OCI-LY7 (cell line): Measurements from ENCODE around the gene ZCCHC14. TPM values are rescaled to one million over a fixed set of nuclear protein-coding genes. Genes with fewer than 3 reads are reported as not detected.

Source experiments
- BruUV-seq: library from RNA; stranded (reverse); fragments of 400-500 nt; replicated peaks from 2 replicates; lab custom pipeline; 2021; lab: Mats Ljungman, UMichigan
- CTCF ChIA-PET: fragments of 300-600 bp; sonication (Branson Sonifier 250); formaldehyde crosslinking; loops from one replicate; lab custom pipeline; 2022; ENCODE audit warnings: antibody characterized with exemption; ENCODE audit not compliant: unreplicated experiment; lab: Charles Lee
- POLR2A ChIA-PET: fragments of 300-600 bp; sonication (Branson Sonifier 250); formaldehyde crosslinking; loops from one replicate; lab custom pipeline; 2022; ENCODE audit warnings: antibody characterized with exemption; lab: Charles Lee
- DNase-seq: peaks from one replicate; pipeline ENCODE4 v3.0.0-alpha.2; 2015; ENCODE audit warnings: low spot score
- H2AFZ ChIP-seq: fragments of 200-600 bp; sonication (generic), shearing (Covaris generic); 2 replicates; pipeline ENCODE4 v1.6.1; 2014; ENCODE audit warnings: mild to moderate bottlenecking, antibody characterized with exemption, low read length, moderate library complexity
- H3K27ac ChIP-seq: fragments of 200-600 bp; sonication (generic); 2 replicates; pipeline ENCODE4 v1.5.1; 2014; ENCODE audit warnings: mixed run types, low read depth, mild to moderate bottlenecking, moderate library complexity, low read length, inconsistent platforms; ENCODE audit not compliant: poor library complexity, severe bottlenecking
- H3K36me3 ChIP-seq: fragments of 200-600 bp; sonication (generic); 2 replicates; pipeline ENCODE4 v1.6.1; 2014; ENCODE audit warnings: mild to moderate bottlenecking, antibody characterized with exemption, low read length, moderate library complexity, mixed read lengths; ENCODE audit not compliant: insufficient read depth
- H3K4me1 ChIP-seq: fragments of 200-600 bp; sonication (generic); 2 replicates; pipeline ENCODE4 v1.5.1; 2014; ENCODE audit warnings: mild to moderate bottlenecking, low read length; ENCODE audit not compliant: insufficient read depth, poor library complexity, severe bottlenecking
- H3K4me2 ChIP-seq: fragments of 200-600 bp; sonication (generic); 2 replicates; pipeline ENCODE4 v1.6.1; 2014; ENCODE audit warnings: mild to moderate bottlenecking, low read length
- H3K4me3 ChIP-seq: fragments of 200-600 bp; sonication (generic); 2 replicates; pipeline ENCODE4 v1.5.1; 2014; ENCODE audit warnings: mild to moderate bottlenecking, low read depth, low read length; ENCODE audit not compliant: poor library complexity, severe bottlenecking
- H3K79me2 ChIP-seq: fragments of 200-600 bp; sonication (generic); 2 replicates; pipeline ENCODE4 v1.6.1; 2016; ENCODE audit warnings: low read depth, mild to moderate bottlenecking, low read length, moderate library complexity, mixed read lengths; ENCODE audit not compliant: insufficient read depth
- H3K9me2 ChIP-seq: fragments of 200-600 bp; sonication (generic); 2 replicates; pipeline ENCODE4 v1.6.1; 2016; ENCODE audit warnings: mild to moderate bottlenecking, low read length, mixed read lengths; ENCODE audit not compliant: insufficient read depth
- H3K9me3 ChIP-seq: fragments of 200-600 bp; sonication (generic); 2 replicates; pipeline ENCODE4 v1.6.1; 2014; ENCODE audit warnings: mild to moderate bottlenecking, mixed run types, low read length, mixed read lengths
- H4K20me1 ChIP-seq: fragments of 200-600 bp; sonication (generic); 2 replicates; pipeline ENCODE4 v1.6.1; 2014; ENCODE audit warnings: mild to moderate bottlenecking, antibody characterized with exemption, low read length, moderate library complexity, mixed read lengths; ENCODE audit not compliant: insufficient read depth
- EZH2phosphoT487 ChIP-seq: fragments of 200-600 bp; sonication (generic); IDR thresholded peaks from 2 replicates; pipeline ENCODE4 v1.6.1; 2018; ENCODE audit warnings: low read depth, borderline replicate concordance, mild to moderate bottlenecking, mixed run types, antibody characterized with exemption, low read length, moderate library complexity, mixed read lengths
- intact Hi-C: fragments of 100-400 bp; cut with micrococcal nuclease; formaldehyde crosslinking; loops from one replicate; pipeline ENCODE4 v1.10.0; 2022; ENCODE audit not compliant: unreplicated experiment
- total RNA-seq, 2 experiments: library from RNA; depleted of rRNA in 1 of 2; stranded (reverse); fragments of >200 nt in 1 of 2; shearing (Covaris generic) in 1 of 2; gene quantifications; 2 replicates each; pipeline ENCODE4 v1.2.3, GENCODE V29; 2014 to 2022
- TF ChIP-seq, protein P1 (sequence below): fragments of 200-600 bp; sonication (generic); conservative IDR thresholded peaks from 2 replicates; pipeline ENCODE4 v1.5.1; 2014; ENCODE audit warnings: mild to moderate bottlenecking, antibody characterized with exemption, low read length, moderate library complexity, mixed read lengths

Gene ZCCHC14
- total RNA-seq, 2 experiments from 2014 or later = 8.5 to 17.1 TPM

DNA sequence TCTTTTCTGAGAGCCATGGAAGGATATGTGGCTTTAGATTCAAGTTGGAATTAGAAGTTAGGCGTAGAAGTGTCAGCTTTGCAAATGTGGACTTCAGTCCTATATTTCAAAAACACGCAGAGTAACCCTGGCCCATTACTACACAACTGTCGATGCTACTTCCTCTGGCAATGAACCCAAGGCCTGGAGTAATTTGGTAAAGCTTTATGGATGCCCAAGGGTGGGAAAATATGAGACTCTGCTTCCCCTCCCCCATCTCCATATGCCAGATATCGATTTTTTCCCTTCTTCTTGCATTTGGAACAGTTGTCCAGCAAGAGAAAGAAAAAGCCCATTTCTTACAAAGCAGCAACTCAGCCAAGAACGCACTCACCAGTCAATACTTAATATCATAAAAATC, 103.6 kb downstream of the ZCCHC14 start:
- TF ChIP-seq, protein P1, sequence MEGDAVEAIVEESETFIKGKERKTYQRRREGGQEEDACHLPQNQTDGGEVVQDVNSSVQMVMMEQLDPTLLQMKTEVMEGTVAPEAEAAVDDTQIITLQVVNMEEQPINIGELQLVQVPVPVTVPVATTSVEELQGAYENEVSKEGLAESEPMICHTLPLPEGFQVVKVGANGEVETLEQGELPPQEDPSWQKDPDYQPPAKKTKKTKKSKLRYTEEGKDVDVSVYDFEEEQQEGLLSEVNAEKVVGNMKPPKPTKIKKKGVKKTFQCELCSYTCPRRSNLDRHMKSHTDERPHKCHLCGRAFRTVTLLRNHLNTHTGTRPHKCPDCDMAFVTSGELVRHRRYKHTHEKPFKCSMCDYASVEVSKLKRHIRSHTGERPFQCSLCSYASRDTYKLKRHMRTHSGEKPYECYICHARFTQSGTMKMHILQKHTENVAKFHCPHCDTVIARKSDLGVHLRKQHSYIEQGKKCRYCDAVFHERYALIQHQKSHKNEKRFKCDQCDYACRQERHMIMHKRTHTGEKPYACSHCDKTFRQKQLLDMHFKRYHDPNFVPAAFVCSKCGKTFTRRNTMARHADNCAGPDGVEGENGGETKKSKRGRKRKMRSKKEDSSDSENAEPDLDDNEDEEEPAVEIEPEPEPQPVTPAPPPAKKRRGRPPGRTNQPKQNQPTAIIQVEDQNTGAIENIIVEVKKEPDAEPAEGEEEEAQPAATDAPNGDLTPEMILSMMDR = no peak
- no peak for TF ChIP-seq EZH2phosphoT487
- H2AFZ ChIP-seq = 0 out of 2 replicates have a peak overlapping the region, but pooled peaks have one; percentile 16
- no TSS peak for BruUV-seq
- H3K9me2 ChIP-seq = no peaks in the 10 kb centered on the region
- peak overlapping the region; percentile 8; the same call in 1 of the 2 replicates for H3K4me2 ChIP-seq
- H4K20me1 ChIP-seq = peaks cover 14% of the 10 kb centered on the region
- peaks cover 54% of the 10 kb centered on the region for H3K4me1 ChIP-seq
- ChIA-PET CTCF (no interaction called here), POLR2A (interaction anchor here (0.6 to 1.4 kb wide), 2 partner anchors 268 to 486 kb away, joined by 3 to 9 read pairs; no protein-coding TSS in a partner anchor)
- H3K79me2 ChIP-seq = peaks cover 16% of the 10 kb centered on the region; the same call in 1 of the 2 replicates
- DNase-seq = no peak
- no peak overlapping the region for H3K4me3 ChIP-seq
- H3K9me3 ChIP-seq = no peaks in the 10 kb centered on the region
- peak overlapping the region; percentile 85 for H3K27ac ChIP-seq
- no peaks in the 10 kb centered on the region for H3K36me3 ChIP-seq
- intact Hi-C loops = loop anchor here (10.0 kb wide), 2 partner anchors 386 to 1484 kb away; no protein-coding TSS in a partner anchor

DNA sequence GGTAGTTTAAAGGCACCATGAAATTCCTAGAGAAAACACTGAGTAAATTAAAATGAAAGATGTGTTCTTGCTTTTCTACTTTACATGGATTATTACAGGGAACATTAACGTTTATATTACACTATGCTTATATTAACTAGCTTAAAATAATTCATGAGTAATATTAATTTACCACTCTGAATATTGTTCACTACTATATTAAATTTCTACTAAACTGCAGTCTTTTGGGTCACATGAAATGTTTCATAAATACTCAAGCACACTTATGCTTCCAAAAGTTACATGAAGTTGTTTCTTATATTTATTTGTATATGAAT, 104.0 kb downstream of the ZCCHC14 start:
- TF ChIP-seq EZH2phosphoT487 = no peak
- TF ChIP-seq, protein P1 = no peak
- POLR2A ChIA-PET = interaction anchor here (0.6 to 1.4 kb wide), 3 partner anchors 8 to 486 kb away, joined by 3 to 9 read pairs (median 6); no protein-coding TSS in a partner anchor
- peak overlapping the region; percentile 48 for H3K4me3 ChIP-seq
- intact Hi-C loops = loop anchor here (10.0 kb wide), 2 partner anchors 386 to 1484 kb away; no protein-coding TSS in a partner anchor
- H3K4me1 ChIP-seq = peaks cover 50% of the 10 kb centered on the region
- no peaks in the 10 kb centered on the region for H3K9me2 ChIP-seq
- peaks cover 9% of the 10 kb centered on the region for H4K20me1 ChIP-seq
- H3K36me3 ChIP-seq = no peaks in the 10 kb centered on the region
- H3K27ac ChIP-seq = peak overlapping the region; percentile 85
- DNase-seq = no peak
- peaks cover 11% of the 10 kb centered on the region; the same call in 1 of the 2 replicates for H3K79me2 ChIP-seq
- peak overlapping the region; percentile 78 for H3K4me2 ChIP-seq
- peak overlapping the region; percentile 51; the same call in 1 of the 2 replicates for H2AFZ ChIP-seq
- no peaks in the 10 kb centered on the region for H3K9me3 ChIP-seq
- CTCF ChIA-PET = no interaction called here
- TSS peak; percentile 58 for BruUV-seq
